Measurements from ENCODE around the gene RAD9B. TPM values are rescaled to one million over a fixed set of nuclear protein-coding genes. Genes with fewer than 3 reads are reported as not detected.
A peak's percentile ranks its signal among the peaks of the same experiment; 100 is the strongest.

The RAD9B gene
- total and polyA plus RNA-seq, 10 of the 15 experiments (the other 5 are each of a cell fraction or from before 2014, with no cell fraction given), result 0.54 to 2.0 (median 1.3) TPM

GRCh38 chr12:110501752-110502738 lies at the start of gene RAD9B, which contains the start of gene VPS29 (continued):
- TF ChIP-seq TCF12 (IDR thresholded peaks at IDR 0.05; ENCODE audit: low read depth, low read length) (no peak), ZNF207 (IDR thresholded peaks at IDR 0.05; ENCODE audit: borderline replicate concordance) (peak; percentile 66; the same call in 1 of the 2 replicates), CBFB (IDR thresholded peaks at IDR 0.05; ENCODE audit: low read depth) (peak; percentile 97), SKIL (IDR thresholded peaks at IDR 0.05; ENCODE audit: low read depth, poor library complexity, severe bottlenecking) (peak; percentile 60), ETV6 (conservative IDR thresholded peaks at IDR 0.05 in 1 of 2, IDR thresholded peaks at IDR 0.05 in 1 of 2; ENCODE audit: borderline replicate concordance in 1 of 2, low read depth in 1 of 2) (peak in 1 of 2 experiments; percentile 55; a peak in 1 of 4 replicates), MTA2 (IDR thresholded peaks at IDR 0.05; ENCODE audit: low read depth) (peak; percentile 44), NBN (IDR thresholded peaks at IDR 0.05) (peak; percentile 95), SIN3A (IDR thresholded peaks at IDR 0.05; ENCODE audit: low read depth, low read length) (peak; percentile 97), RELB (IDR thresholded peaks at IDR 0.05; ENCODE audit: low read depth) (peak; percentile 78), ATF7 (IDR thresholded peaks at IDR 0.05; ENCODE audit: low read depth) (peak; percentile 52), ZBTB40 (IDR thresholded peaks at IDR 0.05; ENCODE audit: borderline replicate concordance) (peak; percentile 17; the same call in 1 of the 2 replicates), EP300 (IDR thresholded peaks at IDR 0.05; ENCODE audit: borderline replicate concordance in 1 of 2, control insufficient read depth in 1 of 2, low read depth in 2 of 2, low read length in 2 of 2) (peak in 1 of 2 experiments; percentile 81; a peak in 2 of 4 replicates), SUZ12 (IDR thresholded peaks at IDR 0.05; ENCODE audit: unreplicated experiment) (no peak), ZBTB33 (IDR thresholded peaks at IDR 0.05) (no peak)
